Stimulated activated CD4-positive, alpha-beta T cell treated with anti-CD3 and anti-CD28 coated beads, Interleukin-15, amount 100 ng/mL, for 24 hours (primary cell): ENCODE data around the gene GP5.

ENCODE experiments used
- DNase-seq: peaks from one replicate; pipeline ENCODE4 v3.0.0-alpha.2; 2020

The GP5 gene

GRCh38 chr3:194374935-194375334, 24.1 kb downstream of the GP5 start:
- no peak for DNase-seq

GRCh38 chr3:194373899-194374298, 25.2 kb downstream of the GP5 start:
- no peak for DNase-seq

GRCh38 chr3:194373028-194373427, 26.0 kb downstream of the GP5 start:
- DNase-seq = no peak

GRCh38 chr3:194370753-194371152, 28.3 kb downstream of the GP5 start:
- no peak for DNase-seq

- no peak for DNase-seq
These were observed 29.4 kb downstream of the GP5 start, which contains the start of gene LRRC15 for GRCh38 chr3:194369522-194370279. TSS of gene LRRC15 (minus strand) at chr3:194369743. CDS start at chr3:194361043, 8,700 bp downstream.

- DNase-seq = no peak
These were observed 30.1 kb downstream of the GP5 start for GRCh38 chr3:194368918-194369317.

- no peak for DNase-seq
These were observed 30.8 kb downstream of the GP5 start for GRCh38 chr3:194367992-194368841.

- no peak for DNase-seq
These were observed 33.0 kb downstream of the GP5 start for GRCh38 chr3:194365978-194366490.

- no peak for DNase-seq
These were observed 33.5 kb downstream of the GP5 start for GRCh38 chr3:194365526-194365925.

GRCh38 chr3:194364652-194365434, 34.2 kb downstream of the GP5 start:
- DNase-seq = no peak

GRCh38 chr3:194364314-194364651, 34.8 kb downstream of the GP5 start:
- no peak for DNase-seq

GRCh38 chr3:194360568-194360967, 38.5 kb downstream of the GP5 start:
- DNase-seq = no peak

GRCh38 chr3:194357681-194358080, 41.4 kb downstream of the GP5 start:
- no peak for DNase-seq

- no peak for DNase-seq
These were observed 43.7 kb downstream of the GP5 start for GRCh38 chr3:194355379-194355778.

GRCh38 chr3:194354315-194354714, 44.8 kb downstream of the GP5 start:
- DNase-seq = no peak

GRCh38 chr3:194352667-194353246, 46.3 kb downstream of the GP5 start:
- no peak for DNase-seq

- no peak for DNase-seq
These were observed 47.0 kb downstream of the GP5 start for GRCh38 chr3:194351952-194352536.

GRCh38 chr3:194351080-194351672, 47.9 kb downstream of the GP5 start, which contains the start of gene CPN2:
TSS of gene CPN2 (minus strand) at chr3:194351328. CDS start at chr3:194342702, 8,626 bp downstream.
- DNase-seq = no peak

- no peak for DNase-seq
These were observed 48.4 kb downstream of the GP5 start for GRCh38 chr3:194350726-194351071.

GRCh38 chr3:194348354-194348753, 50.7 kb downstream of the GP5 start:
- no peak for DNase-seq

GRCh38 chr3:194346621-194347020, 52.4 kb downstream of the GP5 start:
- DNase-seq = no peak

- no peak for DNase-seq
These were observed 53.0 kb downstream of the GP5 start for GRCh38 chr3:194346035-194346434.
